Gastroesophageal sphincter (tissue), 3 donors: Measurements from ENCODE around the gene TREH.

ENCODE experiments used
- POLR2A ChIP-seq, 2 donors: fragments of 450-650 bp; IDR thresholded peaks; one replicate each; pipeline ENCODE4 v1.6.1; 2017; ENCODE audit warnings: antibody characterized with exemption in 2 of 2, mild to moderate bottlenecking in 2 of 2, moderate library complexity in 1 of 2
- TF ChIP-seq, protein P1 (sequence below), 4 experiments: fragments of 200-600 bp in 2 of 4; fragments of 450-650 bp in 2 of 4; sonication (generic) in 1 of 4; IDR thresholded peaks; one replicate each; pipeline ENCODE4 v1.5.1; 2017 to 2019; ENCODE audit warnings: antibody characterized with exemption in 4 of 4, mild to moderate bottlenecking in 2 of 4, moderate library complexity in 2 of 4

DNA sequence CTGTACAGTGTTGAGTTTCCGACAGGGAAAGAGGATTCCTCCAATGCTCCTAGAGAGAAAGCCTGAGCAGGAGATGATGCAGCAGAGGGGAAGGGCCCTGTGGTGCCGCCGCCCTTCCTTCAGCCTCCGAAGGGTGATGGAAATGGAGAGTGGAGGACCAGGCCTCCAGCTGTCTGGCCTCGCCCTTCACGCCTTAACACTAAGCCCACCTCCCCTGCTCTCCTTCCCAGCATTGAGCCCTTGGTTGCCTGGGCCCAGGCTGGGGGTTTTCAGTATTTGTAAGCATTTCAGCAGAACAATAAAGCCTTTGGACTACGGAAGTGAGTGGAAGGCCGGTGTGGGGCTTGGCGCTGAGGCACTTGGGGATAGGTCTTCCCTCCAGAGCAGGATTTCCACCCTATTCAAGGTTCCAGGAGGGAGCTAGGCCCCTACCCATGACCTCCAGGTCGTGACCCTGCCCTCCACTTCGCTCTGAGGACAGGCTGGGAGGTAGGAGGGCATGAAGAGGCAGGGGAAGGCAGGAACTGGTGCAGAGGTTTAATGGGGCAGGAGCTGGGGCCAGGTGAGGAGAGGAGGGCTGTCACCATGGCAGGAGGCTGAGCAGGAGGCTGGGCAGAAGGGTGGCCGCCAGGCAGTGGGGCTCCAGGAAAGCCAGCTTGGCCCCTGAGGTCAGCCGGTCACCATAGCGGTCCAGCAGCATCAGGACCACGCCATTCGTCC, 21.6 kb downstream of the TREH start:
- TF ChIP-seq, protein P1, sequence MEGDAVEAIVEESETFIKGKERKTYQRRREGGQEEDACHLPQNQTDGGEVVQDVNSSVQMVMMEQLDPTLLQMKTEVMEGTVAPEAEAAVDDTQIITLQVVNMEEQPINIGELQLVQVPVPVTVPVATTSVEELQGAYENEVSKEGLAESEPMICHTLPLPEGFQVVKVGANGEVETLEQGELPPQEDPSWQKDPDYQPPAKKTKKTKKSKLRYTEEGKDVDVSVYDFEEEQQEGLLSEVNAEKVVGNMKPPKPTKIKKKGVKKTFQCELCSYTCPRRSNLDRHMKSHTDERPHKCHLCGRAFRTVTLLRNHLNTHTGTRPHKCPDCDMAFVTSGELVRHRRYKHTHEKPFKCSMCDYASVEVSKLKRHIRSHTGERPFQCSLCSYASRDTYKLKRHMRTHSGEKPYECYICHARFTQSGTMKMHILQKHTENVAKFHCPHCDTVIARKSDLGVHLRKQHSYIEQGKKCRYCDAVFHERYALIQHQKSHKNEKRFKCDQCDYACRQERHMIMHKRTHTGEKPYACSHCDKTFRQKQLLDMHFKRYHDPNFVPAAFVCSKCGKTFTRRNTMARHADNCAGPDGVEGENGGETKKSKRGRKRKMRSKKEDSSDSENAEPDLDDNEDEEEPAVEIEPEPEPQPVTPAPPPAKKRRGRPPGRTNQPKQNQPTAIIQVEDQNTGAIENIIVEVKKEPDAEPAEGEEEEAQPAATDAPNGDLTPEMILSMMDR (IDR thresholded peaks at IDR 0.05) = no peak
- no peak for TF ChIP-seq POLR2A (IDR thresholded peaks at IDR 0.05)
